ENCODE results near the gene STX12. TPM values are rescaled to one million over a fixed set of nuclear protein-coding genes. Genes with fewer than 3 reads are reported as not detected.

The STX12 gene
- 86.5 and 121 TPM in 2 replicates for total RNA-seq

DNA sequence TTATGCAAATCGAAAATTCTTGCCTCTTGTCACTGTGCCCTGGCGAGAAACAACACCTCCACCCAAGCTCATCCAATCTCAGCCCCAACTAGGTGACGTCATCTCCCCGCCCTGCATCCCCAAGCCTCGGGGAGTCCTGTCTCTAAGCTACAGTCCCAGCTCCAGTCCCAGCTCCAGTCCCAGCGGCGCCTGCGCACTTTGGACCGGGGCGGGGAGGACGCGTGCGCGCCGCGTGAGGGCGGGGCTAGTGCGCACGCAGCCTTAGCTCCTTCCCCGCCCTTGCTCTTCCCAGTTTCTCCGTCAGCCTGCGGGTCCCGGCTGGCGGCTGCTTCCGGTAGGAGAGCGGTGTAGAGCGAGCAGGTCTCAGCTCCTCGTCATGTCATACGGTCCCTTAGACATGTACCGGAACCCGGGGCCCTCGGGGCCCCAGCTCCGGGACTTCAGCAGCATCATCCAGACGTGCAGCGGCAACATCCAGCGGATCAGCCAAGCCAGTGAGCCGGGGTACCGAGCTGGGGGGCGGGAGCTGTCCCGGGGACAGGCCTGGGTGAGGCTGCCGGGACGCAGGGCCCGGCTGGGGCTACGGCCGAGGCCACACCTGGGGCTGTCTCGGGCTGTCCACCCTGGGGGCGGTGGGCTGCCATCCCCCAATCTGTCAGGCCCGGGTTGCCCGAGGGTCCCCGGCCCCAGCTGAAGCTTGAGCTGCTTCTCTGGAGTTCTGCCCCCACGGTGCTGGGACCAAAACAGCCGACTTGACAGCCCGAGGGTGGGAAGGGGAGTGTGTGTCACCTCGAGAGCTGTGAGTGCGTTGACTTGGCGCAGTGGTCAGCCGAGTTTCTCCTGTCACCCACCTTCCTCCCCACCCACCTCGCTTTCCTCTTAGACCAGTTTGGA, at the start of gene STX12:
TSS of gene STX12 (plus strand) at position 288 of the 894 bp plus-strand sequence. CDS start at position 377, 89 bp downstream.

DNA sequence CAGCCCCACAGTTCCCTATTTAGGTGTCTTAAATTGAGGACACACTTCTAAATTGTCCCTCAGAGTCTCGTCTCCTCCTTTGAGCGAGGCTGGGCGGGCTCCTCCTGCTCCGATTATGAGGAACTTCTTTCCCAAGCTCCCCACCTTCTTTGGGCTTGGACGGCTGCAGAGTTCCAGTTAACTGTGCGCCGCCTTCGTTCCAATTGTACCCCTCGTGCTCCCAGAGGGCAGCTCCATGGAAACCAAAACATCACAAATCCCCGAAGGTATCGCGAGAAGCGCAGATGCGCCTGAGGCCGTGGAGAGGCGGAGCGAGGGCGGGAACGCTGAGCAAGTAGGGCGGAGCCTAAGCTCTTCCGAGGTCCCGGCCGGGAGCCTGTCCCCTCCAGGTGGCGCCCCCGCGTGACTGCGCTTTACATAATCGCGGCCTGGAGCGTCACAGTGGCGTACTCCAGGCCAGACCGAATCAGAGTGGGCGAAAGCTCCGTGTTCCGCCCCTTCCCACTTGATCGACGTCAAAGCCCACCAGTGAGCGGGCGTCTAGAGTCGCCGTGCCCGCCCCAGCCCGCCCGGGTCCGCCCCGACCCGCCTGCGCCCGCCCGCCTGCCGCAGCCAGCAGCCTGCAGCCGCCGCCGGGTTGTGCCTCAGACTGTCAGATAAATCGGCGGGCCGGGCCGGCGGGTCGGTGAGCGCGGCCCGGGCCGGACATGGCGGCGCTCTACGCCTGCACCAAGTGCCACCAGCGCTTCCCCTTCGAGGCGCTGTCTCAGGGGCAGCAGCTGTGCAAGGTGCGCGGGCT, 47.4 kb upstream of the STX12 start, which contains the start of gene FAM76A:
TSS of gene FAM76A (plus strand) at position 588 of the 799 bp plus-strand sequence. CDS start at position 708, 120 bp downstream.

DNA sequence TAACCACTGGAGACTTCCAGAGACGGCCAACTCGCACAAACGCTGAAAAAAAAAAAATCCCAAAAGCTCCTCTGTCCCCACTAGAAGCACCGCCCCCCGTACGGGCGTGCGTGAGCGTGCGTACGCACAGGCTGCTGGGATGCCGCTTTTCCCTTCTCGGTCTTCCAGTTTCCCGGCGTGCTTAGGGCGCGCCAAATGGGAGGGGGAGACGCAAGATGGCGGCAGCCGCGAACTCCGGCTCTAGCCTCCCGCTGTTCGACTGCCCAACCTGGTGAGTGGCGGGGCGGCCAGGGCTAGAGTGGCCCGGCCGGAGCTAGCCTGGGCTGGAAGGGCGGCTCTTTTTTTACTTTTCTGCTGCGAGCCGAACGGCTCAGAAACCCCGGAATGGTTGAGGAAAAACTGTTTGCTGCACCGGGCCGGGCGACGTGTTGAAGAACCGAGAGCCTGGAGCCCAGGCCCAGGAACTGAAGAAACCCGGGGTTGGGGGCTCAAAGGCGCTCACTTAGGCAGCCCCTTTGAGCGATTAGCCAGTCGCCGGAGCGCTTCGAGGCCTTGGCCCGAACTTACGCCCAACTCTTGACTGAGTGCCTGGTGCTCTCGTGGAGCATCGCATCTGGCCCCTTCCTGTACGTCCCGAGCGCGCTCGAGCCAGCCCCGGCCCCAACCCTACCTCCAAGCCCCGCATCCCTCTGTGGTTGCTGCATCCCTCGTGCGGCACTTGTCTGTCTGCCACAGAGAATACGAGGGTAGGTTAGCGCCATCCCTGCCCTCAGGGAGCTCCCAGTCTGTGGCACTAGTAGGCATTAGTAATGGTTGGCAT, 57.8 kb downstream of the STX12 start, which contains the start of gene PPP1R8:
TSS of gene PPP1R8 (plus strand) at position 162 of the 820 bp plus-strand sequence. CDS start at position 216, 54 bp downstream.

DNA sequence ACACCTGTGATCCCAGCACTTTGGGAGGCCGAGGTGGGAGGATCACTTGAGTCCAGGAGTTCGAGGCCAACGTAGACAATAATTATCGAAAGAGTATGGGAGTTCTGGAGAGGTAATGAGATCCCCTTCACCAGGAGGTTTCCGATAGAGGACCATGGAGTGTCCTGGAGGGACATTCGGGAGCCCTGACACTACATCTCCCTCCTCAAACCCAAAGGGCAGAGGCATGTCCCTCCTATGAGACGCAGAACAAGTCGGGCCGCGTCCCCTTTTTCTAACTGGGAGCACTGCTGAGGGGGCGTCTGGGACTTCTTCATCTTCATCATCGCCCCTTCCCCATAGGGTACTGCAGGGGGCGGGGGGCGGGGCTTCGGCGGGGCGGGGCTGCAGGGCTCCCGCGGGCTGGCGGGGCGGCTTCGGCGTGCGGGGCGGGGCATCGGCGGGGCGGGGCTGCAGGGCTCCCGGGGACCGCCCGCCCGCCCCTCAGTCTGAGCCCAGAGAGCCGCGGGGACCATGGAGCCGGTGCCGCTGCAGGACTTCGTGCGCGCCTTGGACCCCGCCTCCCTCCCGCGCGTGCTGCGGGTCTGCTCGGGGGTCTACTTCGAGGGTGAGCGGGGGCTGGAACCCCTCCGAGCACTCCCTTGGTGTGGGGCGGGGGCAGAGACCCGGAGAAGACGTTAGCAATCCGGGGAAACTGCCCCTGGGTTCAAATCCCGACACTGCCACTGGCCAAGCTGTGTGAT, 99.2 kb downstream of the STX12 start, which contains the start of gene THEMIS2:
TSS of gene THEMIS2 (plus strand) at position 486 of the 743 bp plus-strand sequence. CDS start at position 514, 28 bp downstream.

Other genes starting within 250 kb of the STX12 start
- gene AHDC1, start 169.1 kb upstream of the STX12 start, total RNA-seq: 4.6 and 7.3 TPM in 2 replicates
- gene FGR, start 138.0 kb upstream of the STX12 start, total RNA-seq: under 0.01 and 0.19 TPM in 2 replicates
- 31.2 and 34.2 TPM in 2 replicates for gene IFI6, start 101.0 kb upstream of the STX12 start, total RNA-seq
- gene FAM76A, start 47.3 kb upstream of the STX12 start, total RNA-seq: 7.9 and 10.1 TPM in 2 replicates
- 41.4 and 44.9 TPM in 2 replicates for gene PPP1R8, start 57.6 kb downstream of the STX12 start, total RNA-seq
- gene THEMIS2, start 99.3 kb downstream of the STX12 start, total RNA-seq: 3.1 and 3.4 TPM in 2 replicates
- gene RPA2, start 141.4 kb downstream of the STX12 start, total RNA-seq: 26.1 and 33.0 TPM in 2 replicates
- 0.09 and 0.18 TPM in 2 replicates for gene SMPDL3B, start 161.8 kb downstream of the STX12 start, total RNA-seq
- 3.8 and 4.4 TPM in 2 replicates for gene XKR8, start 186.8 kb downstream of the STX12 start, total RNA-seq

Data from endothelial cell of coronary artery (primary cell).